Measurements from ENCODE around the gene INTS2.
A peak's percentile ranks its signal among the peaks of the same experiment; 100 is the strongest.
"Not testable (repeated sequence)": the region's sequence is repeated elsewhere in the genome, so short reads cannot be mapped to it uniquely, and the experiment has no call there.

The INTS2 gene

GRCh38 chr17:61846761-61847375 lies 80.9 kb downstream of the INTS2 start:
- DNase-seq: no peak
- ATAC-seq: no peak

DNA sequence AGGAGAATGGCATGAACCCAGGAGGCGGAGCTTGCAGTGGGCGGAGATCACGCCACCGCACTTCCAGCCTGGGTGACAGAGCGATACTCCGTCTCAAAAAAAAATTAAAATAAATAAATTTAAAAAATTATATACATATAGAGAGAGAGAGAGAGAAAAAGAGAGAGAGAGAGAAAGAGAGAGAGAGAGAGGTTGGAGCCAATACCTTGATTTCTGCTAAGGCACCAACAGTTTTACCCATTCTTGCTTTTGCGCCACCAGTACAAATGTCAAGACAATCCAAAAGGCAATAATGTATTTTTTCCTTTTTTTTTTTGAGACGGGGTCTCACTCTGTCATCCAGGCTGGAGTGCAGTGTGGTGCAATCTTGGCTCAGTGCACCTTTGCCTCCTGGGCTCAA lies 81.7 kb downstream of the INTS2 start:
- ATAC-seq: no peak
- DNase-seq: no peak

GRCh38 chr17:61843435-61843834 lies 84.3 kb downstream of the INTS2 start:
- ATAC-seq (no peak), DNase-seq (no peak)

- ATAC-seq (no peak), DNase-seq (no peak)
These were observed 84.9 kb downstream of the INTS2 start for GRCh38 chr17:61842899-61843298.

DNA sequence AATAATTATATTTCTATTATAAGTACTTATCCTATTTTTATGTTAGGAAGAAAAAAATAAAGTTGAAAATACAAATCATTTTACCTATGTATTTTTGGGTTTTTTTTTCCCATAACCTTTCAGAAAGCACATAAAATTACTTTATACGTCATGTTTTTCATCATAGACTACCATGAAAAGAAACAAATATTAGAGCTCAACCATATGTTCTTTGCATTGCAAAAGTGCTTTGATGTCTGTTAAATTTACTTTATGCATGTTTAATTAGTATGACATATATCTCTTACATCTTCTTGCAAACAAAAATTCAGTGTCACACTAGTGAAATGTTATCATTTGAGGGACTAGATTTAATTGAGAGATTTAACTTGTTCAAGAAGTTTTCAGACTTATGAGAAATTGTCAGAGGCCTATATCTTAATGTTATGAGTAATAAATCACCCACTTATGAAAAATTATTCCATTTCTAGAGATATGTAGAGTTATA lies 88.4 kb downstream of the INTS2 start:
- ATAC-seq (no peak), DNase-seq (no peak)

DNA sequence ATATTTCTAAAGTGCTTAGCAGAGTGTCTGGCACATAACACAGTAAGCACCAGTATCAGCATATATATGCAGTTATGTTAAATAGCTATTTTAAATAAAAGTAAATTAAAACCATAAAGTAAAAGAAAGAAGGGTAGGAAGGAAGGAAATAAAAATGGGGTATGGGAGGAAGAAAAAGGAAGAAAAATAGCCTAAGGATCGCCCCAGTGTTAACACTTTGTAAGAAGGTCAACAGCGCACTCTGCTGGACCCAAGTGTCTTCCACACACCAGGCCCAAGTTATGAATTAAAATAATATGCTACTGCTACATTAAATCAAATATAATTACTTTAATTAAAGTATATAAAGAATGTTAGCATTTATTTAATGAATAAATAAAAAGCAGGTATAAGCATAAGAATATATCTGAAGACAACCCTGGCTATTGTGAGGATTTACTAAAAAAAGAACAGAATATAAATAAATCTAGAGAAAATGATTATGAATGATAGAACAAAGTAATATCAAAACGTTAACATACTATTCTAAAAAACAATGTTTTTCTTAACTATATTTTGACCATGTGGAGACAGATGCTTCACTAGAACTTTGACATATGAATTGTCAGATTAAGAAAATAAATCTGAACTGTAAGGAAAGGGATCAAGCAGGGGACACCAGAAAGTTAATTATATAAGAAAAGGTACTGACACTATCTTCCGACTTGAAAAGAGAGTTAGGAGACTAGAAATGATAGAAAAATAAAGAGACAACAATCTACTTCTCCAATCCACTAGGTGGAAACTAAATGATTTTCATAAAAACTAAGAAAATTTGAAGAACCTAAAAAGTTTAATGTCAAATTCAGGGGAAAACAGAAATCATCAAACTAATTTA lies 90.4 kb downstream of the INTS2 start:
- peak; percentile 47 for DNase-seq
- no peak for ATAC-seq

GRCh38 chr17:61836266-61837174 lies 91.3 kb downstream of the INTS2 start:
- ATAC-seq: no peak
- no peak for DNase-seq

- DNase-seq (no peak), ATAC-seq (no peak)
These were observed 92.2 kb downstream of the INTS2 start for GRCh38 chr17:61835606-61836005.

DNA sequence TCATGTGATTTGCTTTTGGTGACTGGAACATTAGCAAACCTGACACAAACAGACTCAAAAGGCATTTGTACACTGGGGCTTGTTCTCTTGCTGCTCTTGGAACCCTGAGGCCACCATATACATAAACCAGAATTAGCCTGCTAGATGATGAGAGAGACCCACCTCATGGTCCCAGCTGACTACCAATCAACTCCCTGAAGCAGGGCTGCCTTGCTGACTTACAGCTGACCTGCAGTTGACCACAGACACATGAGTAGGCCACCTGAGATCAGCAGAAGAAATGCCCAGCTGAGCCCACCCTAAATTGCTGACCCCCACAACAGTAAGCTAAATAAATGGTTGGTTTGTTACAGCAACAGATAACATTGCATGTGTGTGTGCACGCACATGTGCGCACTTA lies 93.2 kb downstream of the INTS2 start:
- DNase-seq: no peak
- no peak for ATAC-seq

DNA sequence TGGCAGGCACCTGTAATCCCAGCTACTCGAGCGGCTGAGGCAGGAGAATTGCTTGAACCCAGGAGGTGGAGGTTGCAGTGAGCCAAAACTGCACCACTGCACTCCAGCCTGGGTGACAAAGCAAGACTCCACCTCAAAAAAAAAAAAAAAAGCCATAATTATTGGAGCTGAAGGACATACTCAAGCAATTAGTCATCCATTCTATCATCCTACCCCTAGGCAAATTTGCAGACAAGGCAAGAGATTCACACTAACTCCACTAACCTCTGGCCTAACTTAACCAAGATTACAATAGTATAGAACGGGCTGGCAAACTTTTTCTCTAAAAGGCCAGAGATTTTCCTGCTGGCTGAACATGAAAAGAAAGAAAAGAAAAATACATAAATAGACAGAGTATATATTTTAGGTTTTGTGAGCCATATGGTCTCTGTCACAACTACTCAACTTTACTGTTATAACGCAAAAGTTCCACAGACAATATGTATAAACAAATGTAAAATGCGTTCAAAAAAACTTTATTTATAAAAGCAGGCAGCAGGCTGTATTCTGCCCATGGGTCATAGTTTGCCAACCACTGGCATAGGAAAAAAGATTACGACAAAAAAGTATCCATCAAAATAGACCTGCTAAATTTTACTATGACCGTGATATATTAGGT lies 94.1 kb downstream of the INTS2 start:
- DNase-seq (no peak), ATAC-seq (no peak)

GRCh38 chr17:61832463-61832862 lies 95.3 kb downstream of the INTS2 start:
- ATAC-seq: no peak
- DNase-seq: no peak

GRCh38 chr17:61831099-61831498 lies 96.7 kb downstream of the INTS2 start:
- ATAC-seq (no peak), DNase-seq (no peak)

DNA sequence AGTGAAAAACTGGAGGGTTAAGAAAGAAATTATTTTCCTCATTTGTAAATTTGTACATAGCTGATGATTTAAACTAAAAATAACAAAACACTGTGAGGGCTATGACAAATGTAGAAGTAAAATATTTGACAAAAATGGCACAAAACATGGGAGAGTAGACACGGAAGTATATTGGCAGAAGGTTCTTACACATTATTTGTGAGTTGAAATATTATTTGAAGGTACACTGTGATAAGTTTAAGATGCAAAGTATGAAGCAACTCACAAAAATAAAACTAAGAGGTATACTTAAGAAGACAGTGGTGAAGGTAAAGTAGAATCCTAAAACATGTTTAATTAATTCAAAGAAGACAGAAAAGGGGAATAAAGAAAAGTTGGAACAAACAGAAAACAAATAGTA lies 99.1 kb downstream of the INTS2 start:
- DNase-seq (no peak), ATAC-seq (no peak)

DNA sequence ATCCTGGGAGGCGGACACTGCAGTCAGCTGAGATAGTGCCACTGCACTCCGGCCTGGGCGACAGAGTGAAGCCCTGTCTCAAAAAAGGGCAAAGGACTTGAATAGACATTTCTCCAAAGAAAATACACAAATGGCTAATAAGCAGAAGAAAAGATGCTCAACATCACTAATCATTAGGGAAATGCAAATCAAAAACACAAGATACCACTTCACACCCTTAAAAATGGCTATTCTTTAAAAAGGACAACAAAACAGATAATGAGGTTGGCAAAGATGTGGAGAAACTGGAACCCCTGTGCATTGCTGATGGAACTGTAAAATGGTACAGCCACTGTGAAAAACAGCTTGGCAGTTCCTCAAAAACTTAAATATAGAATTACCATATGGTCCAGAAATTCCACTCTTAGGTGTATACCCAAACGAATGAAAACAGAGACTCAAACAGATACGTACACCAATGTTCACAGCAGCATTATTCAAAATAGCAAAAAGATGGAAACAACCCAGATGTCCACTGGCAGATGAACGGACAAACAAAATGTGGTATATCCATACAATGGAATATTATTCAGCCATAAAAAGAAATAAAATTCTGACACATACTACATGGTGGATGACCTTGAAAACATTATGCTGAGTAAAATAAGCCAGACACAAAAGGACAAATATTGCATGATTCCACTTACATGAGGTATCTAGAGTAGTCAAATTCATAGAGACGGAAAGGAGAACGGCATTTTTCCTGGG lies 100.0 kb downstream of the INTS2 start:
- no peak for DNase-seq
- no peak for ATAC-seq

GRCh38 chr17:61826866-61827265 lies 100.9 kb downstream of the INTS2 start:
- not testable (repeated sequence) for ATAC-seq, DNase-seq

DNA sequence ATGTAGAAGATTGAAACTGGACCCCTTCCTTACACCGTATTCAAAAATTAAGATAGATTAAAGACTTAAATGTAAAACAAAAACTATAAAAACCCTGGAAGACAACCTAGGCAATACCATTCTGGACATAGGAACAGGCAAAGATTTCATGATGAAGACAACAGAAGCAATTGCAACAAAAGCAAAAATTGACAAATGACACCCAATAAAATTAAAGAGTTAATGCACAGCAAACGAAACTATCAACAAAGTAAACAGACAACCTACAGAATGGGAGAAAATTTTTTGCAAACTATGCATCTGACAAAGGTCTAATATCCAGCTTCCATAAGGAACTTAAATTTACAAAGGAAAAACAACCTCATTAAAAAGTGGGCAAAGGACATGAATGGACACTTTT lies 101.6 kb downstream of the INTS2 start:
- ATAC-seq, DNase-seq: not testable (repeated sequence)

DNA sequence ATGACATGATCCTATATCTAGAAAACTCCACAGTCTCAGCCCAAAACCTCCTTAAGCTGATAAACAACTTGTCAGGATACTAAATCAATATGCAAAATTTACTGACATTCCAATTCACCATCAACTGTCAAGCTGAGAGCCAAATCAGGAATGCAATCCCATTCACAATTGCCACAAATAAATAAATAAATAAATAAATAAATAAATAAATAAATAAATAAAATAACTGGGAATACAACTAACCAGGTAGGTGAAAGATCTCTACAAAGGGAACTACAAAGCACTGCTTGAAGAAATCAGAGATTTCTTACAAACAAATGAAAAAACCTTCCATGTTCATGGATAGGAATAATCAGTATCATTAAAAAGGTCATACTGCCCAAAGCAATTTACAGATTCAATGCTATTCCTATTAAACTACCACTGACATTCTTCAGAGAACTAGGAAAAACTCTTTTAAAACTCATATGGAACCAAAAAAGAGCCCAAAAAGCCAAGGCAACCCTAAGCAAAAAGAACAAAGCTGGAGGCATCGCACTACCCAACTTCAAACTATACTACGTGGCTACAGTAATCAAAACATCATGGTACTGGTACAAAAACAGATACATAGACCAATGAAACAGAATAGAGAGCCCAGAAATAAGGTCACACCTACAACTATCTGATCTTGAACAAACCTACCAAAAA lies 102.2 kb downstream of the INTS2 start:
- no peak for DNase-seq
- ATAC-seq: no peak

- ATAC-seq (peak; percentile 14), DNase-seq (no peak)
These were observed 105.2 kb downstream of the INTS2 start for GRCh38 chr17:61822326-61823285.

DNA sequence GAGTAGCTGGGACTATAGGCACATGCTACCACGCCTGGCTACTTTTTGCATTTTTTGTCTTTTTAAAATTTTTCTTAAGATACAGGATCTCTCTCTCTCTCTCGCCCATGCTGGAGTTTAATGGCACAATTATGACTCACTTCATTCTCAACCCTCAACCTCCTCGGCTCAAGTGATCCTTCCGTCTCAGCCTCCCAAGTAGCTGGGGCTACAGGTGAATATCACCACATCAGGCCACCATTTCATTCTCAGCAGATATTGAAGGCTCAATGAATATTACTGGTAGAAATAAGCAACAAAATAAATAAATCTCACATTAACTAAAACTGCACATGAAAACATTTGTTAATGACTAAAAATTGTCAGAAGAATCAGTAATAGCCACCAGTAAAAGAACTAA lies 106.1 kb downstream of the INTS2 start:
- DNase-seq (no peak), ATAC-seq (no peak)

Measured in stimulated activated naive CD8-positive, alpha-beta T cell treated with anti-CD3 and anti-CD28 coated beads, Interleukin-15, Interleukin-2, amounts not matched to agents 100 U/mL and 50 U/mL, for 24 hours (primary cell).